Measurements from ENCODE around the gene DCLRE1B.

- TF ChIP-seq CTCF (IDR thresholded peaks at IDR 0.05; ENCODE audit: low read length) (no peak), EZH2 (IDR thresholded peaks at IDR 0.05; ENCODE audit: borderline replicate concordance, low read length) (no peak)
Observed at GRCh38 chr1:113958691-113959090, 53.6 kb downstream of the DCLRE1B start.
